ENCODE measurements around the gene GPR22.

GRCh38 chr7:107428642-107429041, 41.2 kb upstream of the GPR22 start:
- no peak for TF ChIP-seq CTBP2 (IDR thresholded peaks at IDR 0.05; ENCODE audit: borderline replicate concordance, insufficient read depth, insufficient read length, low read length)
- no peak for TF ChIP-seq MAX (IDR thresholded peaks at IDR 0.05)
- no peak for TF ChIP-seq YY1 (IDR thresholded peaks at IDR 0.05; ENCODE audit: low read depth, low read length)

Measured in H1 (cell line).